K562 (cell line): ENCODE measurements around the gene KNCN. TPM values are rescaled to one million over a fixed set of nuclear protein-coding genes. Genes with fewer than 3 reads are reported as not detected.
A peak's percentile ranks its signal among the peaks of the same experiment; 100 is the strongest.

Experiments used
- CBFA2T3 ChIP-seq: fragments of 450-650 bp; IDR thresholded peaks from 2 replicates; pipeline ENCODE4 v1.6.1; 2017
- DMBX1 ChIP-seq: fragments of 250-450 bp; sonication (Bioruptor Pico); IDR thresholded peaks from 2 replicates; pipeline ENCODE4 v1.8.0; 2022; ENCODE audit warnings: inconsistent platforms, mild to moderate bottlenecking, moderate library complexity, borderline replicate concordance
- HDAC1 ChIP-seq, 2 experiments: fragments of 450-650 bp; IDR thresholded peaks; 2 replicates each; pipeline ENCODE4 v1.6.1; 2016 to 2017; ENCODE audit warnings: inconsistent platforms in 1 of 2, mild to moderate bottlenecking in 1 of 2, moderate library complexity in 1 of 2
- NR1H2 ChIP-seq: sonication (generic); formaldehyde crosslinking; IDR thresholded peaks from 2 replicates; pipeline ENCODE4 v1.4.0; 2020; ENCODE audit warnings: mild to moderate bottlenecking, missing genetic modification reagents
- PRDM10 ChIP-seq: fragments of 450-650 bp; IDR thresholded peaks from 2 replicates; pipeline ENCODE4 v1.6.1; 2018; ENCODE audit not compliant: partially characterized antibody
- SMARCA5 ChIP-seq: fragments of 450-650 bp; IDR thresholded peaks from 2 replicates; pipeline ENCODE4 v1.6.1; 2016
- ZC3H11A ChIP-seq: IDR thresholded peaks from 2 replicates; pipeline ENCODE4 v1.6.1; 2012; ENCODE audit warnings: low read depth, low read length, improper control_type of control experiment
- ZFX ChIP-seq: sonication (generic); formaldehyde crosslinking; IDR thresholded peaks from 2 replicates; pipeline ENCODE4 v1.8.0; 2022; ENCODE audit warnings: mild to moderate bottlenecking, missing genetic modification reagents, moderate library complexity
- ZNF507 ChIP-seq: conservative IDR thresholded peaks from 2 replicates; pipeline ENCODE4 v1.6.1; 2017; ENCODE audit warnings: missing genetic modification characterization, missing compliant biosample characterization
- polyA plus RNA-seq, 8 experiments: library from polyadenylated mRNA; depleted of rRNA in 4 of 8; stranded (reverse) in 5 of 8; unstranded in 3 of 8; fragments of >200 nt; fragmentation: Nextera tagmentation in 2 of 8; fragmentation: Illumina TruSeq in 1 of 8; extraction: Ambion mirVana in 2 of 8; extraction: Trizol in 1 of 8; gene quantifications; 2 replicates each; pipeline versions ENCODE4 v1.2.1 to v1.2.3, GENCODE V29; 2011 to 2014; ENCODE audit warnings: inconsistent platforms in 1 of 8, missing spikeins in 1 of 8
- total RNA-seq, 7 experiments: library from RNA; depleted of rRNA in 6 of 7; stranded (reverse); fragments of >200 nt in 6 of 7; fragmentation: Illumina TruSeq in 2 of 7; extraction: Trizol in 2 of 7; gene quantifications; 2 replicates each; pipeline versions ENCODE4 v1.2.1 to v1.2.3, GENCODE V29; 2011 to 2021; ENCODE audit warnings: low replicate concordance in 1 of 7

Gene KNCN
- total and polyA plus RNA-seq, 9 of the 15 experiments (the other 6 are each of a cell fraction or from before 2014, with no cell fraction given): not detected

GRCh38 chr1:46520063-46520911 lies 31.2 kb downstream of the KNCN start (continued):
- TF ChIP-seq NR1H2 (CRISPR knock-in tag): no peak; the same call in 1 of the 2 replicates
- peak in 1 of 2 experiments; percentile 86; a peak in 2 of 4 replicates for TF ChIP-seq HDAC1 (IDR thresholded peaks at IDR 0.05)
- peak; percentile 56 for TF ChIP-seq CBFA2T3
- TF ChIP-seq ZNF507 (tag): no peak
- peak; percentile 70 for TF ChIP-seq PRDM10
- no peak for TF ChIP-seq ZC3H11A
- TF ChIP-seq DMBX1: peak; percentile 33; the same call in 1 of the 2 replicates
- TF ChIP-seq SMARCA5: peak; percentile 59; the same call in 1 of the 2 replicates
- 0 out of 2 replicates have a peak, but pooled peaks have one; percentile 33 for TF ChIP-seq ZFX (CRISPR knock-in tag)
